Vagina (tissue), 2 donors: ENCODE results near the gene GALNT9. TPM values are rescaled to one million over a fixed set of nuclear protein-coding genes. Genes with fewer than 3 reads are reported as not detected.

Experiments
- DNase-seq, 2 donors: peaks; one replicate each; pipeline ENCODE4 v3.0.0-alpha.2; 2017; ENCODE audit errors: extremely low spot score in 2 of 2
- H3K27ac ChIP-seq: fragments of 200-600 bp; sonication (generic); one replicate; pipeline ENCODE4 v1.5.1; 2019
- H3K27me3 ChIP-seq: fragments of 200-600 bp; sonication (generic); one replicate; pipeline ENCODE4 v1.5.1; 2019
- H3K36me3 ChIP-seq, 2 donors: fragments of 200-600 bp; sonication (generic); one replicate each; pipeline ENCODE4 v1.5.1; 2017 to 2019
- H3K4me1 ChIP-seq: fragments of 200-600 bp; sonication (generic); one replicate; pipeline ENCODE4 v1.5.1; 2019
- H3K4me3 ChIP-seq, 2 donors: fragments of 200-600 bp; sonication (generic); 1 replicate in 1 of 2; 2 replicates in 1 of 2; pipeline ENCODE4 v1.5.1; 2016 to 2019
- H3K9me3 ChIP-seq: fragments of 200-600 bp; sonication (generic); one replicate; pipeline ENCODE4 v1.5.1; 2019
- POLR2A ChIP-seq, 2 donors: fragments of 450-650 bp; IDR thresholded peaks; one replicate each; pipeline ENCODE4 v1.6.1; 2017; ENCODE audit warnings: antibody characterized with exemption in 2 of 2, mild to moderate bottlenecking in 2 of 2, moderate library complexity in 2 of 2
- POLR2AphosphoS5 ChIP-seq, 2 donors: sonication (generic); formaldehyde crosslinking; IDR thresholded peaks; one replicate each; pipeline ENCODE4 v1.9.0; 2017; ENCODE audit warnings: antibody characterized with exemption in 2 of 2, mild to moderate bottlenecking in 2 of 2, low read depth in 1 of 2; ENCODE audit not compliant: insufficient read depth in 1 of 2
- intact Hi-C: fragments of 100-400 bp; cut with DNase I; formaldehyde crosslinking; loops from one replicate; pipeline ENCODE4 v1.15.1; 2023
- total RNA-seq: library from RNA; depleted of rRNA; stranded (reverse); fragments of >200 nt; gene quantifications from one replicate; pipeline ENCODE4 v1.2.3, GENCODE V29; 2016
- TF ChIP-seq, protein P1 (sequence below), 3 experiments: fragments of 450-650 bp in 2 of 3; fragments of 200-600 bp in 1 of 3; sonication (generic) in 1 of 3; IDR thresholded peaks; one replicate each; pipeline ENCODE4 v1.5.1; 2017 to 2019; ENCODE audit warnings: antibody characterized with exemption in 3 of 3, mild to moderate bottlenecking in 2 of 3, moderate library complexity in 2 of 3

GALNT9 gene
- total RNA-seq, 1 donor from 2014 or later, result 1.5 TPM

DNA sequence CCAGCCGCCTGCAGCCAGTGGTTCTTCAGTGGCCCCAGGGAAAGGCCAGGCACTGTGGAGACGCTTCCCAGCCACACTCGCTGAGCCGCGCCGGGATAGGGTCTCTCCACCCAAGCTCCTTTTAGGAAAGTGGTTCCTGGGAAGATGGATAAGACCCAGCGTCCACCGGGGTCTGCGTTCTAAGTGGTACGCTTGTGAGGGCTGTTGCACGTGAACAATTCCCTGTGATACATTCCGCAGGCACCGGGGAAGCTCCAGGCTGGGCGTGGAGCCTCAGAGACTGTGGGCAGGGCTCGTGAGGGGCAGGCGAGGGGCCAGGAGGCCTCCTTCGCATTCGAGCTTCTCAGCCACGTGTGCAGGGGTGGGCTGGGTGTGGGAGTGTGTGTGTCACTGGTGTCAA lies 48.4 kb downstream of the GALNT9 start:
- no peak overlapping the region for H3K27ac ChIP-seq
- intact Hi-C loops, result no loop called here
- H3K4me3 ChIP-seq, result no peak overlapping the region
- H3K27me3 ChIP-seq, result peaks cover 4% of the 10 kb centered on the region
- TF ChIP-seq POLR2A (IDR thresholded peaks at IDR 0.05) (no peak), POLR2AphosphoS5 (IDR thresholded peaks at IDR 0.05; ENCODE audit: insufficient read depth in 1 of 2, low read depth in 1 of 2) (no peak)
- TF ChIP-seq, protein P1, sequence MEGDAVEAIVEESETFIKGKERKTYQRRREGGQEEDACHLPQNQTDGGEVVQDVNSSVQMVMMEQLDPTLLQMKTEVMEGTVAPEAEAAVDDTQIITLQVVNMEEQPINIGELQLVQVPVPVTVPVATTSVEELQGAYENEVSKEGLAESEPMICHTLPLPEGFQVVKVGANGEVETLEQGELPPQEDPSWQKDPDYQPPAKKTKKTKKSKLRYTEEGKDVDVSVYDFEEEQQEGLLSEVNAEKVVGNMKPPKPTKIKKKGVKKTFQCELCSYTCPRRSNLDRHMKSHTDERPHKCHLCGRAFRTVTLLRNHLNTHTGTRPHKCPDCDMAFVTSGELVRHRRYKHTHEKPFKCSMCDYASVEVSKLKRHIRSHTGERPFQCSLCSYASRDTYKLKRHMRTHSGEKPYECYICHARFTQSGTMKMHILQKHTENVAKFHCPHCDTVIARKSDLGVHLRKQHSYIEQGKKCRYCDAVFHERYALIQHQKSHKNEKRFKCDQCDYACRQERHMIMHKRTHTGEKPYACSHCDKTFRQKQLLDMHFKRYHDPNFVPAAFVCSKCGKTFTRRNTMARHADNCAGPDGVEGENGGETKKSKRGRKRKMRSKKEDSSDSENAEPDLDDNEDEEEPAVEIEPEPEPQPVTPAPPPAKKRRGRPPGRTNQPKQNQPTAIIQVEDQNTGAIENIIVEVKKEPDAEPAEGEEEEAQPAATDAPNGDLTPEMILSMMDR (IDR thresholded peaks at IDR 0.05), result no peak
- DNase-seq, result no peak
- peaks cover 13% of the 10 kb centered on the region for H3K4me1 ChIP-seq
- H3K36me3 ChIP-seq, result no peaks in the 10 kb centered on the region
- H3K9me3 ChIP-seq, result no peaks in the 10 kb centered on the region

DNA sequence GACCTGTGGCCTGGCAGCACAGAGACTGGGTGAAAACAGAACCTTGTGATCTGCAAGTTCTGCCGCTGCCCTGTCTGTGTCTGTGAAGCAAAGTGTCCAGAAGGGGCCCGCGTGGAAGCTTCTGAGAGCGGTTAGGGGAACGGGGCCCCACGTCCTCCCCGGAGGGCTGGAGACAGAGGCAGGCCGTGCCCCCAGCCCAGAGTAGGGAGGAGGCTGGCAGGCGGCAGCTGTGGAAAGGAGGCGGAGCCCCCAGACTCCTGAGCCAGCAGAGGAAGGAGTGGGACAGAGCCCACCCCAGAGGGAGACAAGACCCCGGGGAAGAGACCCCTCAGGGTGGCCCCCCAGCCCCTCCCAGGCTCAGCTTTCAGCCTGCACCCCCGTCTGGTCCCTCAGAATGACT lies 49.0 kb downstream of the GALNT9 start:
- H3K27me3 ChIP-seq, result no peaks in the 10 kb centered on the region
- intact Hi-C loops, result no loop called here
- H3K4me1 ChIP-seq, result peaks cover 8% of the 10 kb centered on the region
- H3K4me3 ChIP-seq, result no peak overlapping the region
- H3K27ac ChIP-seq, result no peak overlapping the region
- no peak for DNase-seq
- H3K9me3 ChIP-seq, result no peaks in the 10 kb centered on the region
- no peaks in the 10 kb centered on the region for H3K36me3 ChIP-seq
- TF ChIP-seq, protein P1 (IDR thresholded peaks at IDR 0.05), result no peak
- TF ChIP-seq POLR2A (IDR thresholded peaks at IDR 0.05) (no peak), POLR2AphosphoS5 (IDR thresholded peaks at IDR 0.05; ENCODE audit: insufficient read depth in 1 of 2, low read depth in 1 of 2) (no peak)

DNA sequence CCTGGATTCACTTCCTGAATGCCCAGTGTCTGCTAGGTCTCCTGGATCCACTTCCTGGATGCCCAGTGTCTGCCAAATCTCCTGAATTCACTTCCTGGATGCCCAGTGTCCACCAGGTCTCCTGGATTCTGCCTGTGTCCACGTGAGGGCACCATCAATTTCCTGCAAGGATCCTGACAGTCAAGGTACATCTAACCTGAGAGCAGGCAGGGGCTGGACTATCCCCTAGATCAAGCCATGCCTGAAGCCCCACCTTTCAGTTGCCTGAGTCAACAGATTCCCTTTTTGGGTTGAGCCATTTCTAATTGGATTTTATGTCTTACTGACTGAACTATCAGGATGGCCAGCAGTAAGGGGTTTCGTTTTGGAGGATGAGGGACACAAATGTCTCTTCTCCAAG lies 49.5 kb downstream of the GALNT9 start:
- intact Hi-C loops, result no loop called here
- H3K9me3 ChIP-seq, result no peaks in the 10 kb centered on the region
- no peak for TF ChIP-seq POLR2AphosphoS5 (IDR thresholded peaks at IDR 0.05; ENCODE audit: insufficient read depth in 1 of 2, low read depth in 1 of 2)
- no peak overlapping the region for H3K27ac ChIP-seq
- DNase-seq, result no peak
- no peaks in the 10 kb centered on the region for H3K27me3 ChIP-seq
- H3K4me3 ChIP-seq, result no peak overlapping the region
- peaks cover 8% of the 10 kb centered on the region for H3K4me1 ChIP-seq
- no peaks in the 10 kb centered on the region for H3K36me3 ChIP-seq

DNA sequence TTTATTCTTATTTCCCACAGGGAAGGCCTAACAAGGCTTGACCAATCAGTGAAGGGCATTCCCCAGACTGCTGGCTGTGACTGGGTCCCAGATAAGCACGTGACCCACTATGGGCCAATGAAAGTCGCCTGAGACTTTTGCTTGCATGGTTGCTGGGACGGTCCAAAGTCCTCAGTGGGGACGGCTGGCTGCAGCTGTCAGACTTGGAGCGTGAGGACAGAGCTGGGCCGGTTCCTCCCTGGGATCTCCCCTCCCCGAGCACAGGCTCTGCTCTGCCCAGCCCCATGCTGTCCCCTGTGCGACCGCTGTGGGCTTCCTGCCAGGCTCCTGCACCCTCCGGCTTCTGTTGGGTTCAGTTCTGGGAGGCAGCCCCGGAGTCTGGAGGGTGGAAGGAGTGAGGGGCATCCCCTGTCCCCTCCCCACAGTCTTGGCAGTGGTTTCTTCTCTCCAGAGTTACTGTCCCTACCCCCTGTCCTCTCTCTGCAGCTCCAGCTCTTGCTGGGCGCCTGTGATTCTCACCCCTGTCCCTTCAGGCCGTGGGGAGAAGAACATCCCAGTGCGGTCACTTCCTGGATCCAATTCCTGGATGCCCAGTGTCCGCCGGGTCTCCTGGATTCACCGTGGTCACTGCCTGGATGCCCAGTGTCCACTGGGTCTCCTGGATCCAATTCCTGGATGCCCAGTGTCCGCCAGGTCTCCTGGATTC lies 50.1 kb downstream of the GALNT9 start:
- DNase-seq, result no peak
- H3K4me3 ChIP-seq, result no peak overlapping the region
- intact Hi-C loops, result no loop called here
- H3K27ac ChIP-seq, result no peak overlapping the region
- H3K9me3 ChIP-seq, result no peaks in the 10 kb centered on the region
- H3K36me3 ChIP-seq, result no peaks in the 10 kb centered on the region
- peaks cover 8% of the 10 kb centered on the region for H3K4me1 ChIP-seq
- no peaks in the 10 kb centered on the region for H3K27me3 ChIP-seq
- TF ChIP-seq, protein P1 (IDR thresholded peaks at IDR 0.05), result no peak
- TF ChIP-seq POLR2AphosphoS5 (IDR thresholded peaks at IDR 0.05; ENCODE audit: insufficient read depth in 1 of 2, low read depth in 1 of 2), result no peak
- TF ChIP-seq POLR2A (IDR thresholded peaks at IDR 0.05), result no peak

DNA sequence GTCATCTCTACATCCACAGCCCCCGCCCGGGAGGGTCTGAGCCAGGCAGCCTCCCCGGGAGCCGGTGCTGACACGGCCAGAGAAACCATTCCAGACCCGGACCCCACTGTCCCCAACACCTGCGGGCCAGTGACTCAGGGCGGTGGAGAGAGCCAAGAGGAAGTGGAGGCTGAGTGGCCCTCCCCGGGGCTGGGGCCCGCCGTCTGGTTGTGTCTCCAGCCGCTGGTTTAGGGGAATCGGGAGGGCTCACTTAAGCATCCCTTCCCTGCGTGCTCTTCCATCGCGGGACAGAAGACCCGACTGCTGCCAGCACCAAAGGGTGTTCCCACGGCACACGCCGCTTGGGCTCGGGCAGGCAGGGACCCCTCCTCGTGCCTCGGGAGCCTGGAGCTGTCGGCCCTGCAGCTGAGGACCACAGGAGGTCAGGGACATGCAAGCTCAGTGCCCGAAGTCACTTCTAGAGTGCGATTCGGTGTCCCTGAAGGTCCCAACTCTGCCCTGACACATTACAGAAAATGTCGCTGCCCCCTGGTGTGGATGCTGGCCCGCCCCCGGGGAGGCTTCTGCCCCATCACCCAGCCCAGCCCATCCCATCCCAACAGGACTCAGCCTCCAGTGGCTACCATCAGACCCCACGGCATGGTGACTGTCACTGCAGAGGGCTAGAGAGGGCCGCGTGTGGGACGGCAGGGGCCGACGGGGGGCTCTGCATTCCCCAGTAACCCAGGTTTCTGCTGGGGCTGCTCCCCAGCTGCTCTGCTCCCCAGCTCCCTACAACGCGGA lies 50.8 kb downstream of the GALNT9 start:
- H3K4me3 ChIP-seq, result no peak overlapping the region
- no peak overlapping the region for H3K27ac ChIP-seq
- no peaks in the 10 kb centered on the region for H3K27me3 ChIP-seq
- DNase-seq, result no peak
- H3K4me1 ChIP-seq, result peaks cover 8% of the 10 kb centered on the region
- H3K9me3 ChIP-seq, result no peaks in the 10 kb centered on the region
- intact Hi-C loops, result no loop called here
- TF ChIP-seq POLR2A (IDR thresholded peaks at IDR 0.05) (no peak), POLR2AphosphoS5 (IDR thresholded peaks at IDR 0.05; ENCODE audit: insufficient read depth in 1 of 2, low read depth in 1 of 2) (no peak)
- TF ChIP-seq, protein P1 (IDR thresholded peaks at IDR 0.05), result no peak
- no peaks in the 10 kb centered on the region for H3K36me3 ChIP-seq
